ENCODE measurements around the gene AADAC. TPM values are rescaled to one million over a fixed set of nuclear protein-coding genes. Genes with fewer than 3 reads are reported as not detected.

Gene AADAC
- total and polyA plus RNA-seq, 2 donors (not counting 1 experiment from before 2014, with no cell fraction given) = 0.17 TPM; not detected in 1

DNA sequence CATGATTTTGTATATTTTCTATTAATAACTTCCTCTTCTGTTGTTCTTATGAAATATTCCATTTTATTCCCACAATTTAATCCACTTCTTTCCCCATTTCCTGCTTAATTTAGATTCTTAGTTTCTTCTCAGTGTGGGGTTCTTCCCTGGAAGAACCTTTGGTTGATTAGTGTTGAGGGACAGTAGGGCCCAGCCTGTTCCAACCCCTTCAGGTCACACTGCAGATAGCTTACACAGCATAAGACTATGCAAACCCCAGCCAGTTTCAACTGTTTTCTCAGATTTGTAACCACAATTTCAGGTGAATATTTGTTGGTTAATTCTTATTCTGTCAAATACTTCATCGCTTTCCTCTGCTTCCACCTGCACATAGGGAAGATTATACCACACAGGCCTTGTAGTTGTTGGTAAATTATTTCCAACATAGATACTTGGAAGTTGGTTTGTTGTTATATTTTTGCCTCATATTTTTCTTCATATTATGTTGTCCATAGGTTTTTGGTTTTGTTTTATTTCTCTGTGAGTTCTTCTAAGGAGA lies 45.5 kb upstream of the AADAC start:
- no peak for DNase-seq (ENCODE audit: low read depth in 2 of 2)
- Histone ChIP-seq H3K4me3 (replicated peaks in 1 of 4; ENCODE audit: control extremely low read depth in 1 of 4, insufficient read depth in 1 of 4, low read depth in 3 of 4, low read length in 4 of 4) (no peak overlapping the region), H3K27ac (ENCODE audit: insufficient read depth, low read length) (no peak overlapping the region), H3K27me3 (ENCODE audit: control insufficient read depth, insufficient read depth, low read length) (no peaks in the 10 kb centered on the region), H3K4me1 (ENCODE audit: control insufficient read depth, extremely low read depth, insufficient read depth, low read length) (peaks cover 4% of the 10 kb centered on the region), H3K79me2 (ENCODE audit: control insufficient read depth, insufficient read depth, low read length) (no peaks in the 10 kb centered on the region), H3K9me3 (ENCODE audit: control insufficient read depth, insufficient read depth, low read depth, low read length) (no peaks in the 10 kb centered on the region), H3K4me2 (ENCODE audit: extremely low read depth, insufficient read depth, low read length) (no peak overlapping the region), H3K36me3 (ENCODE audit: control insufficient read depth, insufficient read depth, low read length) (no peaks in the 10 kb centered on the region), H3K9ac (ENCODE audit: insufficient read depth, low read length) (no peak overlapping the region), H2AFZ (ENCODE audit: low read length) (no peak overlapping the region), H4K20me1 (ENCODE audit: control insufficient read depth, extremely low read depth, insufficient read depth, low read length) (no peaks in the 10 kb centered on the region)
- TF ChIP-seq, protein P1, sequence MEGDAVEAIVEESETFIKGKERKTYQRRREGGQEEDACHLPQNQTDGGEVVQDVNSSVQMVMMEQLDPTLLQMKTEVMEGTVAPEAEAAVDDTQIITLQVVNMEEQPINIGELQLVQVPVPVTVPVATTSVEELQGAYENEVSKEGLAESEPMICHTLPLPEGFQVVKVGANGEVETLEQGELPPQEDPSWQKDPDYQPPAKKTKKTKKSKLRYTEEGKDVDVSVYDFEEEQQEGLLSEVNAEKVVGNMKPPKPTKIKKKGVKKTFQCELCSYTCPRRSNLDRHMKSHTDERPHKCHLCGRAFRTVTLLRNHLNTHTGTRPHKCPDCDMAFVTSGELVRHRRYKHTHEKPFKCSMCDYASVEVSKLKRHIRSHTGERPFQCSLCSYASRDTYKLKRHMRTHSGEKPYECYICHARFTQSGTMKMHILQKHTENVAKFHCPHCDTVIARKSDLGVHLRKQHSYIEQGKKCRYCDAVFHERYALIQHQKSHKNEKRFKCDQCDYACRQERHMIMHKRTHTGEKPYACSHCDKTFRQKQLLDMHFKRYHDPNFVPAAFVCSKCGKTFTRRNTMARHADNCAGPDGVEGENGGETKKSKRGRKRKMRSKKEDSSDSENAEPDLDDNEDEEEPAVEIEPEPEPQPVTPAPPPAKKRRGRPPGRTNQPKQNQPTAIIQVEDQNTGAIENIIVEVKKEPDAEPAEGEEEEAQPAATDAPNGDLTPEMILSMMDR (conservative IDR thresholded peaks at IDR 0.05 in 1 of 2, IDR thresholded peaks at IDR 0.05 in 1 of 2; ENCODE audit: low read depth in 1 of 2, low read length in 2 of 2) = no peak
- no peak for TF ChIP-seq EZH2 (IDR thresholded peaks at IDR 0.05; ENCODE audit: low read length, missing control alignments)

DNA sequence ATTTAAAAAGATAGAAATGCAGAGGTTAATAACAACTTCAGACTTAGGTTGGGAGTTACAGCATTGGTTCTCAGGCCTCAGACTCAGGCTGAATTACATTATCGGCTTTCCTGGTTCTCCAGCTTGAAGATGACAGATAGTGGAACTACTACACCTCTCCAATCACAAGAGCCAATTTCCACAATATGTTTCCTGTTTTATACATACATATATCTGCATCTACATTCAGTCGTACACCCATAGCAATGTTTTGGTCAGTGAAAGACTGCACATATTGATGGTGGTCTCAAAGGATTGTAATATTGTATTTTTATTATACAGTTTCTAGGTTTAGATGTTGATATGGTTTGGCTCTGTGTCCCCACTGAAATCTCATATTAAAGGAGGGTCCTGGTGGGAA lies 44.7 kb upstream of the AADAC start:
- H3K79me2 ChIP-seq (ENCODE audit: control insufficient read depth, insufficient read depth, low read length) = no peaks in the 10 kb centered on the region
- H3K27me3 ChIP-seq (ENCODE audit: control insufficient read depth, insufficient read depth, low read length) = no peaks in the 10 kb centered on the region
- no peak overlapping the region for H3K9ac ChIP-seq (ENCODE audit: insufficient read depth, low read length)
- H3K36me3 ChIP-seq (ENCODE audit: control insufficient read depth, insufficient read depth, low read length) = no peaks in the 10 kb centered on the region
- no peaks in the 10 kb centered on the region for H3K9me3 ChIP-seq (ENCODE audit: control insufficient read depth, insufficient read depth, low read depth, low read length)
- H4K20me1 ChIP-seq (ENCODE audit: control insufficient read depth, extremely low read depth, insufficient read depth, low read length) = no peaks in the 10 kb centered on the region
- no peak overlapping the region for H3K4me3 ChIP-seq (replicated peaks in 1 of 4; ENCODE audit: control extremely low read depth in 1 of 4, insufficient read depth in 1 of 4, low read depth in 3 of 4, low read length in 4 of 4)
- peaks cover 4% of the 10 kb centered on the region for H3K4me1 ChIP-seq (ENCODE audit: control insufficient read depth, extremely low read depth, insufficient read depth, low read length)
- TF ChIP-seq, protein P1 (conservative IDR thresholded peaks at IDR 0.05 in 1 of 2, IDR thresholded peaks at IDR 0.05 in 1 of 2; ENCODE audit: low read depth in 1 of 2, low read length in 2 of 2) = no peak
- TF ChIP-seq EZH2 (IDR thresholded peaks at IDR 0.05; ENCODE audit: low read length, missing control alignments) = no peak
- DNase-seq (ENCODE audit: low read depth in 2 of 2) = no peak
- H3K27ac ChIP-seq (ENCODE audit: insufficient read depth, low read length) = no peak overlapping the region
- H2AFZ ChIP-seq (ENCODE audit: low read length) = no peak overlapping the region
- H3K4me2 ChIP-seq (ENCODE audit: extremely low read depth, insufficient read depth, low read length) = no peak overlapping the region

DNA sequence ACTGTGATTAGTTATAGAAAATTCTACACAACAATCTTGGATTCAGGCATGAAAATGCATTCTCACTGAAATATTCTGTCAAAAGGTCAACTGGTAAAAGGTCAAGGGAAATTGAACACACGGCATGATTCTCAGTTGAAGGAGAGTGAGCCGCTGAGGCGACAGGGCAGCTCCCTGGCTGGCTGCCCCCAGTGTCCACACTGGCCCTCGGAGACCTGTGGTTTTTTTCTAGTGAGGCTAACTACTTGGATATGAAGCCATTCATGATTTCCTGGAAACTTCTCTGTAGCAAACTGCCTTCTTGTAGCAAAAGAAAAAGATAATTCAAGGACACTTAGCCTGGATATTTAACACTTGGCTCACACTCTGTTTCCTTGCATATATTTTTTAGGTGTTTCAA lies 43.0 kb upstream of the AADAC start:
- DNase-seq (ENCODE audit: low read depth in 2 of 2) = peak; percentile 37 to 51
- Histone ChIP-seq H3K9ac (ENCODE audit: insufficient read depth, low read length) (no peak overlapping the region), H3K4me2 (ENCODE audit: extremely low read depth, insufficient read depth, low read length) (no peak overlapping the region)

More for the DNA sequence above, 43.0 kb upstream of the AADAC start:
- peaks cover 4% of the 10 kb centered on the region for H3K4me1 ChIP-seq (ENCODE audit: control insufficient read depth, extremely low read depth, insufficient read depth, low read length)
- no peaks in the 10 kb centered on the region for H4K20me1 ChIP-seq (ENCODE audit: control insufficient read depth, extremely low read depth, insufficient read depth, low read length)
- H2AFZ ChIP-seq (ENCODE audit: low read length) = peak overlapping the region; percentile 31
- no peaks in the 10 kb centered on the region for H3K79me2 ChIP-seq (ENCODE audit: control insufficient read depth, insufficient read depth, low read length)
- H3K27ac ChIP-seq (ENCODE audit: insufficient read depth, low read length) = no peak overlapping the region
- H3K9me3 ChIP-seq (ENCODE audit: control insufficient read depth, insufficient read depth, low read depth, low read length) = no peaks in the 10 kb centered on the region
- no peak overlapping the region for H3K4me3 ChIP-seq (replicated peaks in 1 of 4; ENCODE audit: control extremely low read depth in 1 of 4, insufficient read depth in 1 of 4, low read depth in 3 of 4, low read length in 4 of 4)
- no peaks in the 10 kb centered on the region for H3K27me3 ChIP-seq (ENCODE audit: control insufficient read depth, insufficient read depth, low read length)
- TF ChIP-seq, protein P1 (conservative IDR thresholded peaks at IDR 0.05 in 1 of 2, IDR thresholded peaks at IDR 0.05 in 1 of 2; ENCODE audit: low read depth in 1 of 2, low read length in 2 of 2) = no peak
- no peaks in the 10 kb centered on the region for H3K36me3 ChIP-seq (ENCODE audit: control insufficient read depth, insufficient read depth, low read length)
